ENCODE results near the gene USP20.

GRCh38 chr9:129867136-129868022 lies 32.1 kb downstream of the USP20 start:
- no peak for TF ChIP-seq CTCF (IDR thresholded peaks at IDR 0.05)
- TF ChIP-seq EZH2phosphoT487 (IDR thresholded peaks at IDR 0.05): no peak

All from neural progenitor cell (in vitro differentiated cells).